Fibroblast of pulmonary artery (primary cell): ENCODE measurements around the gene LRP8.

Experiments
- DNase-seq: peaks from one replicate; pipeline ENCODE4 v3.0.0-alpha.2; 2010; ENCODE audit warnings: low read depth
- H3K4me3 ChIP-seq: replicated peaks from 2 replicates; pipeline ENCODE4 v1.5.1; 2011; ENCODE audit warnings: low read depth, mild to moderate bottlenecking, control low read depth, low read length, moderate library complexity
- TF ChIP-seq, protein P1 (sequence below): IDR thresholded peaks from 2 replicates; pipeline ENCODE4 v1.5.1; 2011; ENCODE audit warnings: mild to moderate bottlenecking, control low read depth, low read length, inconsistent platforms; ENCODE audit errors: missing control alignments

The LRP8 gene

DNA sequence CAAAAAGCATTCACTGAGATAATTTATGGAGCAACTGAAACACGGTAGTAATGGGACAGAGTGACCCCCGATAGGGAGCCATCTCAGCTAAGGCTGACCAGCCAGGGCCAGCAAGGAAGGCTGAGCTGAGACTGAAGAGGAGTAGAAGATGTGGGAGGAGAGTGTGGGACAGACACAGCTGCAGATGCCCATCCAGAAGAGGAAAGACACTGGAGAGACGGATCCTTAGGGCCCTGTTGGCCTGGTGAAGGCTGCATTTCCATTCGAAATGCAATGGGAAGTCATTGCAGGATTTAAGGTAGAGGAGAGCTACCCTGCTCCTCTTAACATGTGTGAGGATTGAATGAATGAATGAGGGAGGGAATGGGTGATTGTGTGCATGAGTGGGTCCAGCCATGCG lies 44.0 kb upstream of the LRP8 start:
- TF ChIP-seq, protein P1, sequence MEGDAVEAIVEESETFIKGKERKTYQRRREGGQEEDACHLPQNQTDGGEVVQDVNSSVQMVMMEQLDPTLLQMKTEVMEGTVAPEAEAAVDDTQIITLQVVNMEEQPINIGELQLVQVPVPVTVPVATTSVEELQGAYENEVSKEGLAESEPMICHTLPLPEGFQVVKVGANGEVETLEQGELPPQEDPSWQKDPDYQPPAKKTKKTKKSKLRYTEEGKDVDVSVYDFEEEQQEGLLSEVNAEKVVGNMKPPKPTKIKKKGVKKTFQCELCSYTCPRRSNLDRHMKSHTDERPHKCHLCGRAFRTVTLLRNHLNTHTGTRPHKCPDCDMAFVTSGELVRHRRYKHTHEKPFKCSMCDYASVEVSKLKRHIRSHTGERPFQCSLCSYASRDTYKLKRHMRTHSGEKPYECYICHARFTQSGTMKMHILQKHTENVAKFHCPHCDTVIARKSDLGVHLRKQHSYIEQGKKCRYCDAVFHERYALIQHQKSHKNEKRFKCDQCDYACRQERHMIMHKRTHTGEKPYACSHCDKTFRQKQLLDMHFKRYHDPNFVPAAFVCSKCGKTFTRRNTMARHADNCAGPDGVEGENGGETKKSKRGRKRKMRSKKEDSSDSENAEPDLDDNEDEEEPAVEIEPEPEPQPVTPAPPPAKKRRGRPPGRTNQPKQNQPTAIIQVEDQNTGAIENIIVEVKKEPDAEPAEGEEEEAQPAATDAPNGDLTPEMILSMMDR: no peak
- H3K4me3 ChIP-seq: no peak overlapping the region
- no peak for DNase-seq

DNA sequence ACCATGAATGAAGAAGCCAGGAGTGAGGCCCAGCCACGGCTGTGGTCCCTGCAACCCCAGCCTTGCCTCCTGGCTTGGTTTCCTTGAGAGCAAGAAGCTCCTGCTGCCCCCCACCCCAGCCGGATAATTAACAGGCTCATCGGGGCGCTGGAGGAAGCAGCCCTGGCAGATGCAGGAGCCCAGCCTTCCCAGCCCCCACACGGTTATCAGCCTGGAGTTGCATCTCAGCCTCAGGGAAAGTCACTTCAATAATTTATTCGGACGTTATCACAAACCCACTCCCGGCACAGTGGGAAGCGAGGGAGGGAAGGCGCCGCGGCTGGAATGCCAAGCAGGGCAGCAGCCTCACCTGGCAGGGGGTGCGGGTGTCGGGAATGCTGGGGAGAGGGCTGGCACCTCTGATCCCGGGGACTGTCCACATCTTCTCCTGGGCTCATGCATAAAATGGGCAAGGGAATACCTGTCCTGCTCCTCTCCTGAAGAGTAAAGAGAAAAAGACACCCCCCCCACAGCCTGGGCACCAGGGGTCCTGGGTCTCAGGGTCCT lies 43.3 kb upstream of the LRP8 start:
- no peak overlapping the region for H3K4me3 ChIP-seq
- TF ChIP-seq, protein P1: no peak
- DNase-seq: no peak

DNA sequence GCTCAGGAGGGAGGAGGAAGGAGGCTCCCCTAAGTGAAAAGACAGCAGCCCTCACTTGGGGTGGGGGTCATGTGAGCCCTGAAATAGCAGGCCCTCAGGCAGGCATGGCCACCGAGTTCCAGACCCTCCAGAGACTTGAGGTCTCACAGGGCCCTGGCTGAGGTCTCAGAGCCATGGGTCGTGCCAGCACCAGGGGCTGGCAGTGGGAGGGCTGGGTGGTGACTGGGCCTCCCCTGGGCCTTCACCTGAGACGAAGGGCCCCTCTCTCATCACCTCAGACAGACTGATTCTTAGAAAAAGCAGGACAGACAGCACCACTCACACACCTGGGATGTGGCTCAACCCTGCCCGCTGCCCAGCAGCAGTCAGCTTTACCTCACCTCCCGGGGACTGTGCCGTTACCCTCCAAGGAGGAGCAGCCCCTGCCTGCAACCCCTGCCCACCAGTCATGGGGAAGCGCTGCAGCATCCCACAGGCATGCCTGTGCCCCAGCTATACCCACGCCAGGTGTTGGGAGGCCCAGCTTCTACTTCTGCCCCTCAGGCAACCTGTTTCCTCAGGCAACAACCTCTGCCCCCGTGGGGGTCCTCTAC lies 42.6 kb upstream of the LRP8 start:
- no peak for DNase-seq
- TF ChIP-seq, protein P1: no peak
- no peak overlapping the region for H3K4me3 ChIP-seq

DNA sequence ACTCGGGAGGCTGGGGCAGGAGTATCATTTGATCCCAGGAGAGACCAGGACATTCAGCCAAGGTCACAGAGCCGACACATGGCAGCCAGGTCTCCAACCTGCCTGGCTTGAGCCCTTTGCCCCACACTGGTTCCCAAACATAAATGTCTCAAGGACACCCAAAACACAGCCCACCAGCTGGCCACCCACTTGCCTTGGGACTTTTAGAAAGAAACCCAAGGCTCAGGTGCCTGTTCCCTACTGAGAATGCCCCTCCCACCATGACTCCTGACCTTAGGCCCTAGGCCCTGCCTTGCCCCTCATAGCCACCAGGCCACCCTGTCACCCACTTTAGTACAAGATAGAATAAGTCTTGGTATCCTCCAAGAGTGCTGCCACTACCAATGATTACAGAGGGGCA lies 41.9 kb upstream of the LRP8 start:
- TF ChIP-seq, protein P1: no peak
- H3K4me3 ChIP-seq: no peak overlapping the region
- no peak for DNase-seq

DNA sequence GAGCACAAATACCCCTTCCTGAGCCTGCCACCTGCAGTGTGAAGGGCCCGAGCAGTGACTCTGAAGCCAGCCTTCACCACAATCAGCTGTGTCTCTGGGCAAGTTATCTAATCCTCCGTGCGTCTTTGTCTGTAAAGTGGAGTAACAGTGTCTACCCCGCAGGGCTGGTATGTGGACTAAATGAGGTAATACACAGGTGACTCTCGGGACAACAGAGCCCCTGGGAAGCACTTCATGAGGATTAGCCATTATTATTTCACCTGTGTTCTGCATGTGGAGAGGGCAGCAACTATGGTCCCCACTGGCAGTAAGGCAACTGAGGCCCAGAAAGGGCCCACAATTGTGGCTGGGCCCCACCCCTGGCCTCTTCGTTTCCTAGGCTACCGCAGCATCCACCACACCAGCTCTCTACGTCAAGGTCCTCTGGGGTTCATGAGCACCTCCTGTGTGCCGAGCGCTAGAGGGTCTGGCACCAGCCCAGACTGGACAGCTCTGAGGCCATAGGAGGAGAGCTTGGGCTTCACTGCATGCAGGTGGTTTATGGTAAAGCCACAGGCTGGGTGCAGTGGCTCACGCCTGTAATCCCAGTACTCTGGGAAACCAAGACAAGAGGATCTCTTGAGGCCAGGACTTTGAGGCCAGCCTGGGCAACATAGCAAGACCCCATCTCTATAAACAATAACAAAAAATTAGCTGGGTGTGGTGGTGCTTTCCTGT lies 41.3 kb upstream of the LRP8 start:
- TF ChIP-seq, protein P1: no peak
- DNase-seq: no peak
- H3K4me3 ChIP-seq: no peak overlapping the region

DNA sequence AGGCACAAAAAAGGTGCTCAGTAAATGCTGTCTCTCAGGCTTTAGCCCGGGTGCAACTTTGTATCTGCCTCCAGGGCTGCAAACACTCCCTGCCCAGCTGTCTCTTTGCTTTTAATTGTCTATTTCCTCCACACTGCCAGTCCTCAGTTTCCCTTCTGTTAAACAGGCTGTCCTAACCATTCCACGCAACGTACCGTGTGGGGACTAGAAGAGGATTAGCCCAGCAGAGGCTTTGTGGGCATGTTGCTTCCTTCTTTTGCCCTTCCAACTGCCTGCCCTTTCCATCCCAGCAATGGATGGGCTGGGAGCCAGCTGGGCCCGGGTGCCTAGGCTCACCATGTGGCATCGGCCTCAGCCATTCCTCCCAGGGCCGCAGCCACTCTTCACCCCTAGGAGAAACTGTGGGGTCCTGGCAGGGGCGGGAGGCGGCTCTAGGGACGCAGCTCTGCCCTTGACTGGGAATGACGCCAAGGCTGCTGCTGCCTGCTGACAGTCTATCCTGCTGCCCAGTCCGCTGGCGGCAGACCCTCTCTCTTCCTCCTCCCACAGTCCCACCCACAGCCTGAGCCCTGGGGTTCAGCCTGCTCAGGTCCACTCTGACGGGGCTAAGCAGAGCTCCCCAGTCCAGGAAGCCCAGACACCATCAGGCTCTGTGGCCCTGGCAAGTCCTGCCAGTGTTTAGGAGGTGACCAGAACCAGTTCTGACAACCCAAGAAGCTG lies 40.6 kb upstream of the LRP8 start:
- no peak overlapping the region for H3K4me3 ChIP-seq
- TF ChIP-seq, protein P1: no peak
- no peak for DNase-seq
